Skin of body (tissue), 2 donors: ENCODE data around the gene SLC25A31. TPM values are rescaled to one million over a fixed set of nuclear protein-coding genes. Genes with fewer than 3 reads are reported as not detected.

ENCODE experiments used
- DNase-seq: peaks from one replicate; lab custom pipeline; 2025; lab: John Stamatoyannopoulos, UW
- total RNA-seq: library from RNA; depleted of rRNA; stranded (reverse); fragments of >200 nt; gene quantifications from one replicate; pipeline ENCODE4 v1.2.3, GENCODE V29; 2014

Gene SLC25A31
- total RNA-seq, 1 donor from 2014 or later: not detected

- DNase-seq: no peak
Observed at GRCh38 chr4:127777487-127777886, 47.3 kb downstream of the SLC25A31 start.

- no peak for DNase-seq
Observed at GRCh38 chr4:127778102-127778501, 47.9 kb downstream of the SLC25A31 start.

GRCh38 chr4:127780598-127780997 lies 50.4 kb downstream of the SLC25A31 start:
- no peak for DNase-seq

- DNase-seq: no peak
Observed at GRCh38 chr4:127781300-127782024, 51.3 kb downstream of the SLC25A31 start.

GRCh38 chr4:127782025-127782274 lies 51.8 kb downstream of the SLC25A31 start:
- no peak for DNase-seq

GRCh38 chr4:127782275-127783025 lies 52.2 kb downstream of the SLC25A31 start, which contains the start of gene HSPA4L:
HSPA4L (plus strand) TSS chr4:127782322; CDS start chr4:127782551, 229 bp downstream.
- DNase-seq: peak; percentile 67

- DNase-seq: peak; percentile 84
Observed at GRCh38 chr4:127783026-127783769, 53.0 kb downstream of the SLC25A31 start.

GRCh38 chr4:127783955-127784770 lies 54.0 kb downstream of the SLC25A31 start:
- no peak for DNase-seq

GRCh38 chr4:127788517-127788916 lies 58.3 kb downstream of the SLC25A31 start:
- no peak for DNase-seq

- no peak for DNase-seq
Observed at GRCh38 chr4:127791391-127791790, 61.2 kb downstream of the SLC25A31 start.

GRCh38 chr4:127793528-127793927 lies 63.3 kb downstream of the SLC25A31 start:
- no peak for DNase-seq

- no peak for DNase-seq
Observed at GRCh38 chr4:127799711-127800110, 69.5 kb downstream of the SLC25A31 start.

- no peak for DNase-seq
Observed at GRCh38 chr4:127809173-127809800, 79.1 kb downstream of the SLC25A31 start.

- no peak for DNase-seq
Observed at GRCh38 chr4:127810551-127810950, 80.4 kb downstream of the SLC25A31 start.

GRCh38 chr4:127822430-127822829 lies 92.2 kb downstream of the SLC25A31 start:
- no peak for DNase-seq

Other genes starting within 250 kb of the SLC25A31 start
- 20.2 TPM for gene INTU, start 97.4 kb upstream of the SLC25A31 start, total RNA-seq
- 8.8 TPM for gene HSPA4L, start 51.9 kb downstream of the SLC25A31 start, total RNA-seq
- gene PLK4, start 150.5 kb downstream of the SLC25A31 start, total RNA-seq: 15.4 TPM
- gene MFSD8, start 234.8 kb downstream of the SLC25A31 start, total RNA-seq: 30.4 TPM
- 10.9 TPM for gene ABHD18, start 235.0 kb downstream of the SLC25A31 start, total RNA-seq